ENCODE results near the gene CLDN7. TPM values are rescaled to one million over a fixed set of nuclear protein-coding genes. Genes with fewer than 3 reads are reported as not detected.

Gene CLDN7
- total RNA-seq, 1 donor from 2014 or later, result not detected

- peaks cover 80% of the 10 kb centered on the region for H3K27me3 Mint-ChIP-seq (ENCODE audit: low read depth)
- H3K36me3 Mint-ChIP-seq (ENCODE audit: low read depth), result peaks cover 9% of the 10 kb centered on the region
- no peaks in the 10 kb centered on the region for H3K9me3 Mint-ChIP-seq
- H3K4me3 Mint-ChIP-seq, result peak overlapping the region; percentile 72
- DNase-seq (ENCODE audit: low read depth, low spot score), result no peak
- no peak overlapping the region for H3K27ac Mint-ChIP-seq (ENCODE audit: unreplicated experiment)
- H3K4me1 Mint-ChIP-seq, result peaks cover 13% of the 10 kb centered on the region
- no peak for TF ChIP-seq CTCF (conservative IDR thresholded peaks at IDR 0.05)
These were observed 693 bp downstream of the CLDN7 start for GRCh38 chr17:7261379-7262191.

- Mint-ChIP-seq H3K27ac (ENCODE audit: unreplicated experiment) (no peak overlapping the region), H3K4me3 (peak overlapping the region; percentile 72), H3K36me3 (ENCODE audit: low read depth) (peaks cover 13% of the 10 kb centered on the region), H3K4me1 (peaks cover 13% of the 10 kb centered on the region), H3K27me3 (ENCODE audit: low read depth) (peaks cover 77% of the 10 kb centered on the region), H3K9me3 (no peaks in the 10 kb centered on the region)
- DNase-seq (ENCODE audit: low read depth, low spot score), result no peak
- TF ChIP-seq CTCF (conservative IDR thresholded peaks at IDR 0.05), result no peak
These were observed 1.5 kb downstream of the CLDN7 start for GRCh38 chr17:7260651-7261378.

- Mint-ChIP-seq H3K4me1 (peaks cover 13% of the 10 kb centered on the region), H3K36me3 (ENCODE audit: low read depth) (peaks cover 13% of the 10 kb centered on the region), H3K27ac (ENCODE audit: unreplicated experiment) (no peak overlapping the region), H3K9me3 (no peaks in the 10 kb centered on the region), H3K4me3 (no peak overlapping the region), H3K27me3 (ENCODE audit: low read depth) (peaks cover 70% of the 10 kb centered on the region)
- DNase-seq (ENCODE audit: low read depth, low spot score), result no peak
- no peak for TF ChIP-seq CTCF (conservative IDR thresholded peaks at IDR 0.05)
These were observed 2.1 kb downstream of the CLDN7 start for GRCh38 chr17:7260151-7260550.

DNA sequence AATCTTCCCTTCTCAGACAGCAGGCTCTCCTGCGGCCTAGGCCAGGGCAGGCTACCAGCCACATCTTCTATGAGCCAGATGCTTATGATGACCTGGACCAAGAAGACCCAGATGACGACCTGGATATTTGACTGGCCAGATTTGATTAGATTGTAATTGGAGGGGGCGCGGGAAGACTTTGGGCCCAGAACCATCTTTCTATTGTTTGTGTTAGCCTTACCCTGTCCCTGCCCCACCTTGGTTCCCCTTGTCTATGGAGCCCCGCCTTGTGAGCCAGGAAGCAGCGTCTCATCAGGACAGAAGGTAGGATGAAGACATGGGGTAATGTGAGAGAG lies 2.8 kb downstream of the CLDN7 start:
- peaks cover 17% of the 10 kb centered on the region for H3K36me3 Mint-ChIP-seq (ENCODE audit: low read depth)
- no peak for TF ChIP-seq CTCF (conservative IDR thresholded peaks at IDR 0.05)
- H3K27me3 Mint-ChIP-seq (ENCODE audit: low read depth), result peaks cover 64% of the 10 kb centered on the region
- H3K27ac Mint-ChIP-seq (ENCODE audit: unreplicated experiment), result no peak overlapping the region
- H3K9me3 Mint-ChIP-seq, result no peaks in the 10 kb centered on the region
- peak overlapping the region; percentile 1 for H3K4me3 Mint-ChIP-seq
- H3K4me1 Mint-ChIP-seq, result peaks cover 13% of the 10 kb centered on the region
- no peak for DNase-seq (ENCODE audit: low read depth, low spot score)

DNA sequence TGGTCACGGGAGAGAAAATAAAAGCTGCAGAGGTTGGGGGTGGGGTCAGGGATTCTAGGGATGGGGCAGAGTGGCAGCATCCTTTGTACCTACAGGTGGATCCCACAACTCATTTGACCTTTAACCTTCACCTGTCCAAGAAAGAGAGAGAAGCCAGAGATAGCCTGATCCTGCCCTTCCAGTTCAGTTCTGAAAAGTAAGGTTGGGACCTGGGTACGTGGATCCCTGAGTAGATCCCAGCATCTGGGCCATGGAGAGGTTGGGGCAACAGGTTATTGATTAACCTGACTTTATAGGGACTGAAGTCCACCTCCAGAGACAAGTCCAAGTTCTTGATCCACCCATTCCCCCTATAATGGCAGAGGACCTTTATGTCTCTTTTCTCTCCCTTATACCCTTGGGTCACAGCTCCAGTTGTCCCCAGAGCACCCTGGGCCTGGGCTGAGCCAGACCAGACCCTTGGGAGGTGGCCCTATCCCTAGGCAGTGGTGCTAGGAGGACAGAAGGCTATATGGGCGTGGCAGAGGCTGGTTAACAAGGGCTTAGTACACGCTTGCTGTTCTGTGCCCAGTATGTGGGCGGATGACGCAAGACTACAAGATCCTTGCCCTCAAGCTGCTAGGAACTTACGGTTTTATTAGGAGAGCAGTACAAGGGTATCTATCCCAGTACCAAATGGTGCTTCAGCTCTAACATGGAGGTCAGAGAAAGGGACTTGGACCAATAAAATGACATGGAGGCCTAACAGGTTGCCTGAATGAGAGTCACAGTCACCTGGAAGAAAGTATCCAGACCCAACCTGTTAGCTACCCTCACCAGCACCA lies 3.3 kb downstream of the CLDN7 start:
- H3K36me3 Mint-ChIP-seq (ENCODE audit: low read depth), result peaks cover 17% of the 10 kb centered on the region

More for the DNA sequence above, 3.3 kb downstream of the CLDN7 start:
- H3K9me3 Mint-ChIP-seq, result no peaks in the 10 kb centered on the region
- peaks cover 11% of the 10 kb centered on the region for H3K4me1 Mint-ChIP-seq
- H3K27ac Mint-ChIP-seq (ENCODE audit: unreplicated experiment), result no peak overlapping the region
- DNase-seq (ENCODE audit: low read depth, low spot score), result no peak
- H3K4me3 Mint-ChIP-seq, result peak overlapping the region; percentile 19
- TF ChIP-seq CTCF (conservative IDR thresholded peaks at IDR 0.05), result no peak
- H3K27me3 Mint-ChIP-seq (ENCODE audit: low read depth), result peaks cover 58% of the 10 kb centered on the region

Data from neural crest cell (in vitro differentiated cells).